Right renal cortex interstitium (tissue), 3 donors: ENCODE results near the gene C10orf90. TPM values are rescaled to one million over a fixed set of nuclear protein-coding genes. Genes with fewer than 3 reads are reported as not detected.
"Not testable (repeated sequence)": the region's sequence is repeated elsewhere in the genome, so short reads cannot be mapped to it uniquely, and the experiment has no call there.

Experiments
- DNase-seq, 3 donors: peaks; one replicate each; pipeline ENCODE4 v3.0.0-alpha.2; 2013; ENCODE audit warnings: low read depth in 3 of 3, low spot score in 2 of 3
- polyA plus RNA-seq, 3 donors: library from polyadenylated mRNA; unstranded; fragments of 120-200 nt; gene quantifications; one replicate each; pipeline ENCODE4 v1.2.1, GENCODE V29; 2013; ENCODE audit not compliant: insufficient read length in 3 of 3

The C10orf90 gene
- polyA plus RNA-seq, 3 donors: 0.31 to 1.2 (median 0.69) TPM

DNA sequence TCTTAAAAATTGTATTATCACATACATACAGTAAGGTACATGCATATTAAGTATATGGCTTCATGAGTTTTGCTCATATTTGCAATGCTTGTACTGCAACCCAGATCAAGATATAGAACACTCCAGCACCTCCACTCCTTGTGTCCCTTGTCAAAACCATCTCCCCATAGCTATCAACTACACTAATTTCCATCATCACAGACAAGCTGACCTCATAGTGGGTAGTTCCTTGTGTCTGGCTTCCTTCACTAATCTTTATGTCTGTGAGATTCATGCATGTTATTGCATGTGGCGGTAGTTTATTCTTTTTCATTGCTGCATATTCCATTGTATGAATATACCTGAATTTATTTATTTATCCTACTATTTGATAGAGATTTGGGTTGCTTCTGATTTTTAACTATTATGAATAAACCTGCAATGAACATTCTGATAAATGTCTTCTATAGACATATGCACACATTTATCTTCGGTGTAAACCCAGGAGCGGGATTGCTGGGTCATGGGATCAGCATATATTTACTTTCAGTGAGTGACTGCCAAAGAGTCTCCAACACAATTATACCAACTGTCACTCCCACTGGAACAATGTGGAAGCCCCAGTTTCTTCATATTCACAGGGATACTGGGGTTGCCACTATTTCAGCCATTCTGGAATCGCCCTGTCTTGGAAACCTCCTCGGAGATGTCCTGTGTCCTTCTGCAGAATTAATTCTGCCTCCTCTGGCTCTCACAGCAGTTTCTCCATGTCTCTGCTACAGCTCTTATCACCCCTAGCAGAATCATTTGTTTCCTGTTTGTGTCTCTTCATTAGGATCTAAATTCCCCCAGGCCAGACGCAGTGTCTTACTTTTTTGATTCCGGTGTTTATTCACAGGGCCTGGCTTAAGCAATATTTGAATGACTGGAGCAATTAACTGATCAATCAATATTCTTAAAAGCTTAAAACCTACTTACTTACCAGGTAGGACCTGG is 267.5 kb downstream of the C10orf90 start:
- no peak for DNase-seq

DNA sequence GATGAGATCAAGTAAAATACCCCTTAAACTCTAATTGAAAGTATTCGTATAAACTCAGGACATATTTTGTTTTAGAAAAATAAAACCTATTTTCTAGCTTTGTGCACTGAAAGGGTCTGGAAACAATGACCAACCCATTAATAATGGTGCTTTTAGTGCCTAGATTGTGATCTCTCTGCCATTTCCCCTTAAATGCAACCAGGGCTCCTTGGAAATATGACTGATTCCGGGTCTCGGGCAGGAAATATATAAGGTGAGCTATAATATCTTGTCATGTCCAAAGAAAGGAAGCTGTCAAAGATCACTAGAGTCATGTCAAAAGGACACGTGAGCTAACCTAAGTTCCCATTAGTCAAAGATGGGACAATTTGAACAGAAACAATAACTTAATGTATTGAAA is 269.9 kb downstream of the C10orf90 start:
- no peak for DNase-seq

DNA sequence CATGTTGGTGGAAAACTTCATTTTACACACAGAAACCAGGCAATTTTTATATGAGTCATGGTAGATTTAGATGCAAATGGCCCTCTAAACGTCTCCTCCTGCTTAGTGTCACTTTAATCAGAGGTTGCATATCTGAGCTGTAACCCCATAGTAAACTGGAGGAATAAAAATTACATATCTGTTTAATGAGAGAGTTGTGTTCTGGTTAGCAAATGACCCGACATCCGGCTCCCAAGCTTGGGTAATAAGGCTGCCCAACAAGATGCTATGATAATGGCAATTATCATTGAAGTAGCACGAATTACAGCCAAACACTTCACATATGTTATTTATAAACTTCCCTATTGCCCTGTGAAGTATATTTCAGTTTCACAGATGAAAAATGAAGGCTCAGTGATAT is 271.6 kb downstream of the C10orf90 start:
- no peak for DNase-seq

DNA sequence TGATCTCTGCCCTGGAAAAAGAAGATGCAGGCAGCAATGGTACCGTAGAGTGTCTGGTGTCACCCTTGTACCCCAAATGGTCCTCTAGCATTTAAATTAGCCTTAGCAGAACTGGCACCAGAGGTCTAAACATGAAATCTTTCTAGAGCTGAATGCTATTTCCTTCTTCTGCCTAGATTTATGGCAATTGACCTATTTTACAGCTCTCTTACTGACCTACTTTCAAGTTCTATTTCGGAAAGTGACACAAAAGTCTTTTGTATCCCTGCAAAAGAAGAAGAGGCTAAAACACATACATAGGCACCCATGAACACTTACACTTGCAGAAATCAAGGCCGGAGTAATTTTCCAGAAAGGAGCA is 272.1 kb downstream of the C10orf90 start:
- DNase-seq: no peak

DNA sequence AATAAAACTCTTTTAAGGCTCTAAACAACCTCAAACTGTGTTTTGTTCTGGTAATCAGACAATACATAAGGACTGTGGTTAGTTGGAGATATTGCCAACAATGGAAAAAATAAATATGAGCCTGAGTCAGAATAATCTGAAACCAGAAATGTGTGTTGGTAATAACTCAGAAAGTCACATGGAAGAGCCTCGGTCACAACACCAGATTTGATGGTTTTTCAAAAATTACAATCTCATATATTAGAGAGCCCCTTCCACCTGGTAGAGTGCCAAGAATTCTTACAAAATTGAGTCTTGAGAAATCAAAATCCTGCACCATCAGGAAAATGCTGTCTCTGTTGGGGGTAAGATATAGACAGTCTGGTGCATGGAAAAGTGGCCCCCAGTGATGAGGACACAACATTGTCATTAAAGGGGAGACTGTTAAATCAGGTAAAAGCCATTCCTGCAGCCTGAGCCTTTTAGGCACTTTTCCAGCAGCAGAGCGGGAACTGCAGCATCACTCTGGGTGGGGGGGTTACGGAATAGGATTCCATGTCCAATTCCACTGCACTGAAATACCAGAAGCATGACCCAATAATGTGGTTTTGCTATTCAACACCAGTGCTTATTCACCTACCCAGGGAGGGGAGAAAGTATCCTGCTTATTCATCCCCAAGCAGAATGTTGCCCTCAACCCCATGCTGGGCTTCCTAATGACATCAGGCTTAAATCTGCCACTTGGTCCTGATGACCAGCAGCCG is 272.7 kb downstream of the C10orf90 start:
- DNase-seq: no peak

DNA sequence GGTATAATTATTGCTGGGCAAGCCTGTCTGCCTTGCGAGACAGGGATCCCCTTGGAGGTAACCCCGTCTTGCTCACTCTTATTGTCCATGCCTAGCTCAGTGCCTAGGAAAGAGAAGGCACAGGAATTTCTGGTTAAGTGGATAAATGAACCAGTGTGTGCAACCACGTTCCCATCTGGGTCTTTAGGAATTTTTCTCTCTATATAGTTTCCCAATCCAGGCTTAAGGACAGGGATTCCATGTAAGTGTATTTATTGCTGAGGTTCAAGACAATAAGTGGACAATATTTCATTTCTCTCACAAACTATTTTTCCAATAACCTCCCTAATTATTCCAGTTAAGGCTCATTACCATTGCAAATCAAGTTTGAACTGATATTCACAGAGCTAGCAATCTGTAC is 273.3 kb downstream of the C10orf90 start:
- no peak for DNase-seq

DNA sequence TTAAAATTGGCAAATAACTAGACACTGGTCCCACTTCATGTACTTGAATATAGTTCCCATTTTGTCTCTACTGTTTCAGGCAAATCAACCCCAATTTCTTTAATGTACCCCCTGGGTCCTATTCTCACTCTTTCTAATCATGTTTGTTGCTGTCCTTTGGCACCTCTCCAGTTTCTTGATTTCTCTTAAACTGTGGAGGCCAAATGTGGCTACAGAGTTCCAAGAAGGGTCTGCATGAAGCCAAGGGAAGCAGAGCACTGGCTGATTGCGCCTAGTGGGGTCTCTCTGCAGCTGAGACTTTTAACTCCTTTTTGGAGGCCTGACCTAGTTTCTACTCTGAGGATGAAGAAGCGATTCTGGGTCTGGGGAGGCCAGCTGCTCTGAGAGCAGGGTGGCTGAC is 275.5 kb downstream of the C10orf90 start:
- DNase-seq: no peak

DNA sequence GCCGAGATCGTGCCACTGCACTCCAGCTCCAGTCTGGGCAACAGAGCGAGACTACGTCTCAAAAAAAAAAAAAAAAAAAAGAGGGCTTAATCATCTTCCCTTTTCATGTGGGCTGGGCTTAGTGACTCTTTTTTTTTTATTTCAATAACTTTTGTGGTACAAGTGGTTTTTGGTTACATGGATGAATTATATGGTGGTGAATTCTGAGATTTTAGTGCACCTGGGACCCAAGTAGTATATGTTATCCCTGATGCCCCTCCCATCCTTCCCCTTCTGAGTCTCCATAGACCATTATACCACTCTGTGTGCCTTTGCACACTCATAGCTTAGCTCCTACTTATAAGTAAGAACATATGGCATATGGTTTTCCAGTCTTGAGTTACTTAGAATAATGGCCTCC is 277.4 kb downstream of the C10orf90 start:
- no peak for DNase-seq

DNA sequence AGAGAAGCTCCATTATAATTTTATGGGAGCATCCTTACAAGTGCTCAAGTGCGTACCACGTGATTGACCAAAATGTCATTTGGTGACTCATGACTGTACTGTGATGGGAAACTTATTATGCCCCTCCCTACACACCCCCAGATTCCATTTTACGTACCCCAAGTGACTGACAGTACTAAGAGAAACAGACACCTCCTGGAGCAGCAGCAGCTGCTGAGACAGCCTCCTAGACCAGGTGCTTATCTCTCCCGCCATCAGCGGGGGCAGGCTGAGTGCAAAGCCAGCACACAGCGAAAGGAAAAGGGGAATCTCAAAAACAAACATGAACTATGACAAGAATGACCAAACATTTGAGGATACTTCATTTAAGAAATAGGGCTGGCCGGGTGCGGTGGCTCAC is 278.0 kb downstream of the C10orf90 start:
- no peak for DNase-seq

DNA sequence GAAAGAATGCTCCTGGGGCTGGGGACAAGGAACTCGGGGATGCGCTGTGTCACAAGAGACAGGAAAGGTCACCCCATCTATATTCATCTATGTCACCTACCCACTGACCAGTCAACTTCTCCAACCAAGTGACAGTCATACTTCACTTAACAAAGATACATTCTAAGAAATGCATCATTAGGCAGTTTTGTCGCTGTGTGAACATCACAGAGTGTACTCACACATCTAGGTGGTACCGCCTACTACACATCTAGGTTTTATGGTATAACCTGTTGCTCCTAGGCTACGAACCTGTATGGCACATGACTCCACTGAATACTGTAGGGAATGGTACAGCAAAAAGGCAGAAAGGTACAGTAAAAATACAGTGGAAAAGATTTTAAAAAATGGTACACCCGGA is 278.4 kb downstream of the C10orf90 start:
- no peak for DNase-seq

DNA sequence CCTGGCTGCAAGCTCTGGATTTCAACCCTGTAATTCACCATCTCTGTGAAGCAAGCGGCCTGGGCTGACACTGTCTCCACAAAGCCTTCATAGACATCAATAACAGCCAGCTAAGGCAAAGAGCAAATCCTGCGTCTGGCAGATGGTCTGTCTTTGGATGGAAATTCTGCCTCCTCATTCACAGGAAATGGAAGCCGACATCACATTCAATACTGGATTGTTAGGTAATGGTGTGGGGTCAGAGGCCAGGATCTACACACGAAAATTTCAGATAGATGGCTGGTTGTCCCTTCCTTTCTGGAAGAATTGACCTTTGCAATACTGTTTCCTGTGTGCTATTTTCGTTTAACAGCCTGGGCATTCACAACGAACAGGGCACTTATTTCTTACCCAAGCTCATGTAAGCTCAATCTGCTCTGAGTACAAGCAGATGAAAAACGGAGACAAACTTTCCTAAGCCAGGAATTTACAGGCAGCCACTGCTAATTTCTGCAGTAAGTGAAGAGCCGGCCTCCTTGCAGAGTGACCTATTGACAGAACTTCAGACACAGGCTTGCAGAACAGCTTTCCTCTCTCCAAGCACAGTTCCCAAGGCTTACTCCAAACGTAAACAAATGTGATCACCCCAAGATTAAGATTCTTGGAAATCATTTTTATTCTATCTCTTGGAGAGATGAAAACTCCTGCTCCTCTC is 279.2 kb downstream of the C10orf90 start:
- DNase-seq: no peak

DNA sequence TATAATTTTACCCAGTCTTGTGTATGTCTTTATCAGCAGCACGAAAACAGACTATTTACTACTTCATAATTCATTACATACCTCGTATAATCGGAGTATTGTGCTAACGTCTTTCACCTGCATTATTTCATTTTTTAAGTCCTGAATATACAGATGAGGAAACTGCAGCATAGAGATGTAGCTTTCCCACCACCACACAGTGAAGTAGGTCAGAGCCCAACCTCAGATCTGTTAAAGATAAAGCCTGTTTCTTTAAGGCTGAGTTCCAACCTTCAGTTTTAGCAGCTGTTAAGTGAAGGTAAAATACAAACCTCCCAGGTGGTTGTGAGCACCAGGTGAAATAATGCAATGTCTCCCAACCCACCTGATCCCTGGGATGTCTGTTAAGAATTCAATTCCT is 280.2 kb downstream of the C10orf90 start:
- DNase-seq: no peak

DNA sequence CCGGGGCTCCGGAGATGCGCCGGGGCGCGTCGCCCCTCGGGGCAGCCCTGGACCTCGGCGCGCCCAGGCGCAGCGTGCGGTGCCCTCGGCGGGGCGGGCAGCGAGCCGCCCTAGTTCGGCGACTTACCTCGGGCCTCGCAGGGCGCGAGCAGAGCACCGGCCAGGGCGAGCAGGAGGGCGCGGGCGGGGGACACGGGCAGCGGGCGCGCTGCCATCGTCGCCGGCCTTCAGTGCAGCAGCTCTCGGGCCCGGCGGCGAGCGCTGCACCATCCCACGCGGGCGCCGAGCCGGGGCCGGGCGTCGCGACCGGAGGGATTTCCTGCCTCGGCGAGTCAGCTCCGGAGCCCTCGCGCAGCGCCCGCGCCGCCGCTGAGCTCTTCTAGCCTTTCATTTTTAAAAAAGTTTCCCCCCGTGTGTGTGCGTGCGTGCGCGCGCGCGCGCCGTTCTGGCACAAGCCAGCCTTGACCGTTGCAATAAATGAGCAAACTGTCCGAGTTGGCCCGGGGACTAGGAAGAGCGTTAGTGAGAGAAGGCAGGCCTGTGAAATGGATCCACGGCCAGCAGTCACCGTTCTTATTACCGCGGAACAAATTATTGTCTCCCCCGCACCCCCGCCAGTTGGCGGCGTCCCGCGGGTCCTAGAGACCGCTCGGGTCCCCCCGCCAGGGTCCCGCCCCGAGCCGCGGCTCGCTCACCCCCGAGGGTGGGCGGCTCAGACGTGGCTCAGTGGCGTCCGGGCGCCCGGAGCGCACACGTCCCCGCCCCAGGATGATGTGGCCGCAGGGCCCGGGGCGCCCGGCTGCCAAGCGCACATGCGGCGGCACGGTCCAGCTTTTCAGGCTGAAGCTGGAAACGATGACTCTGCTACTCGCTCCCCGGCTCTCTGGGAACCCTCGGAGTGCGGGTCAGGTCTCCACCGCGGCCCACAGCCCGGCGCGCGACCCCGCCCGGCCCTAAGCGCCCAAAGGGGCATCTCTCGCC is 282.3 kb downstream of the C10orf90 start, which contains the start of gene ADAM12:
ADAM12 (minus strand) TSS at position 547 of the 981 bp plus-strand sequence; CDS start at position 215, 332 bp downstream.
- no peak for DNase-seq

DNA sequence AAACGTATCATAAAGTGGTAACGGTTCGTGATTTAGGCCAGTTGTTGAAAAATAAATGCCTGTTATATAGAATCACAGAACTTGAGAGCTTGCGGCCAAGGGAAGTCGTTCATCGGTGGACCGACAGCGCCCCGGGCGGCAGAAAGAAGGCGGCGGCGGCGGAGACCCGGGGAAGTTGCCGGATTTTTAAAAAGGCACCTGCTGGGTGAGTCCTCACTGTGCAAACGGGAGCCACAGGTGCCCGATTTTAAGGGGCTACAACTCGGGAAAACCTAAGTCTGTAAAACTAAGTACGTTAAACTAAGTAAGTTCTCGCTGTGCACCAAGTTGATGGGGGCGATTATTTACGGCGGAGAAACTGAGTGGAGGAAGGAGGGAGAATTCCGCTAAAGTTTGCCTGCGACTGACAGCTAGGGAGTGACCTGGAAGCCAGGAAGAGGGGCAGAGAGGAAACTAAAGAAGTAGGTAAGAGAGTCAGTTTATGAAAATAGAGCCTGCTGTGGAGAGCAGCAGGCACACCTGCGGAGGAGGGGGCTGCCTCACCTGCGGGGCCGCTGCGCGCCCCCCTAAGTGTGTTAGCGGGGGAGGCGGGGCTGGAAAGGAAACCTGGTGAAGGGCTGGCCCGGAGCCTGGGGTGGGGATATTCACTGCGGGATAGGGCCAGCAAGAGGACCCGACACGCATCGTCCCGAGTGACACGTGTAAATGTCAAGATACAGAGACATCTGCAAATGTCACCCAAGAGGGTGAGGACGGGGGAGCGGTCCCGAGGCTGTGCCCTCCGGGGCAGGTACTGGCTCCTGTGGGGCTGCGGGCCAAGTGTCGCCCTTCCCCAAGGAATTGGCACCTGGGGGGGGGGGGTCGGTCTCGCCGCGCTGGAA is 283.2 kb downstream of the C10orf90 start:
- peak in 1 of 3 donors; percentile 54 for DNase-seq

DNA sequence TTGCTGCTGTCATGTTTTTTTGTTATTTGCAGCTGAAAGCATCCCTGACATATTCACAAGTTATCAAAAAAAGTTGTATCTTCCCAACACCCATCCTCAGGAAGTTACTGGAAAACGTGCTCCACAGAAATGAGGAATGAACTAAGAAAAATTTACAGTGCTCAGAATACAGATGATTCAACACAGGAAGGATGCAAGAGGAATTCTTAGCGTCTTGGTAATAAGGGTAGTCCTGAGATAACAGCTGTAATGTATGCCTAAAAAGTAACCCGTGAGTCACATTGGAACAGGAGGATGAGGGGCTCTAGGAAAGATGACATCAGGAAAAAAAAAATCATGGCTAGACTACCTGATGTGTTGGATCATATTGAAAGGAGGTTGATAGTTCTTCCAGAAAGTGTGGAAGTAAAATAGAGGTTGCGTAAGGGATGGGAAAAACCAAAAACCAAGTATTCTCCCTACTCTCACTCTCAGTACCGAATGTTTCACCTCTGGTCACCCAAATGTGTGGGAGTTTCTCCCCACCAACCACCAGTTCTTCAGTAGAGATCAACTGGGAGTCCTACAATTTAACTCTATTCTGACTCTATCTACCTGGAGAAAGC is 286.1 kb downstream of the C10orf90 start:
- DNase-seq: no peak

DNA sequence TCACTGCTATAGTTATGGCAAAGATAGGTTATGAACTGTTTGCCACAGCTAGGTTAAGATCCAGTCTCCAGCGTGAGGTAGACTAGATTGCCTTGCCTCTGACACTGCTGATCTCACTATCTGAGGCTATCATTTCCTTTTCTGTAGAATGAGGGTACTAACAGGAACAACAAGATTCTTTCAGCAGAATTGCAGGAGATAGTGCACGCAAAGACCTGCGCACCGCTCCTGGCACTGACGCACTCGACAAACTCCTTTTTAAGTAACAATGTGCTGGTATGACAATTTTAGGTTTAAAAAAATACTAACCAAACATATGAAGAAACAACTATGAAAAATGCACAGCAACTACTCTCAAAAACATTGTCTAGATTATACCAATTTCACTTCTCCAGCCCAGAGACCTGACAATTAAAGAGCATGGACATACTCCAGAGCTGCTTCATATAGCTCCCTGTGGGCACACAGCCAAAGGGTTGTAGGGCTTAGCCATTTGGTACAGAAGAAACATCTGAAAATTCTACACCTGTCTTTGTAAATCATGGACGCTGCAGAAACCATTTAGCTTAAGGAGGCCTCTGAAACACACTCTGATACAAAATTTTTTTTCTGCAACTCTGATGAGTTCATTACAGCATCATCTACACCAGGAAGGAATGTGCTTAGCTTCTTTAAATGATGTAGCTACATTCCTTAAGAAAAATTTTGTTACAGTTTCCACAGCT is 290.0 kb downstream of the C10orf90 start:
- DNase-seq: no peak

DNA sequence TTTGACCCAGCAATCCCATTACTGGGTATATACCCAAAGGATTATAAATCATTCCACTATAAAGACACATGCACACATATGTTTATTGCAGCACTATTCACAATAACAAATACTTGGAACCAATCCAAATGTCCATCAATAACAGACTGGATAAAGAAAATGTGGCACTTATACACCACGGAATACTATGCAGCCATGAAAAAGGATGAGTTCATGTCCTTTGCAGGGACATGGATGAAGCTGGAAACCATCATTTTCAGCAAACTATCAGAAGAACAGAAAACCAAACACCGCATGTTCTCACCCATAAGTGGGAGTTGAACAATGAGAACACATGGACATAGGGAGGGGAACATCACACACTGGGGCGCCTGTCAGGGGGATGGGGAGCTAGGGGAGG is 291.3 kb downstream of the C10orf90 start:
- DNase-seq: not testable (repeated sequence)

DNA sequence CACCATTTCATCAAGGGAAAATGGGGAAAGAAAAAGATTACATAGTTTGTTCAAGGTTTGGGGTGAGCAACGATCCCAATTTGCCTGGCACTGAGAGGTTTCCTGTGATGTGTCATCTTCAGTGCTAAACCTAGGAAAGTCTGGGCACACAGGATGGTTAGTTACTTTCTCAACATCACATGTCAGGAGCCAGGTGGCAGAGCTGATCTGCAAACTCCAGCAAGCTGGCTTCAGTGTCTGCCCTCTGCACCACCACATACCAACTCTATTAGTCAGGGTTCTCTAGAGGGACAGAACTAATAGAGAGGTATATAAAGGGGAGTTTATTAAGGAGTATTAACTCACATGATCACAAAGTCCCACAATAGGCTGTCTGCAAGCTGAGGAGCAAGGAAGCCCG is 293.5 kb downstream of the C10orf90 start:
- no peak for DNase-seq
